22Rv1 (cell line): ENCODE measurements around the gene SBNO2.

ENCODE experiments used
- ZFX ChIP-seq: fragments of 450-650 bp; IDR thresholded peaks from 2 replicates; pipeline ENCODE4 v1.6.1; 2017; ENCODE audit warnings: antibody characterized with exemption, borderline replicate concordance
- TF ChIP-seq, protein P1 (sequence below): fragments of 450-650 bp; IDR thresholded peaks from 2 replicates; pipeline ENCODE4 v1.5.1; 2017; ENCODE audit warnings: mild to moderate bottlenecking

GRCh38 chr19:1220976-1221903 lies 47.2 kb upstream of the SBNO2 start:
- TF ChIP-seq, protein P1, sequence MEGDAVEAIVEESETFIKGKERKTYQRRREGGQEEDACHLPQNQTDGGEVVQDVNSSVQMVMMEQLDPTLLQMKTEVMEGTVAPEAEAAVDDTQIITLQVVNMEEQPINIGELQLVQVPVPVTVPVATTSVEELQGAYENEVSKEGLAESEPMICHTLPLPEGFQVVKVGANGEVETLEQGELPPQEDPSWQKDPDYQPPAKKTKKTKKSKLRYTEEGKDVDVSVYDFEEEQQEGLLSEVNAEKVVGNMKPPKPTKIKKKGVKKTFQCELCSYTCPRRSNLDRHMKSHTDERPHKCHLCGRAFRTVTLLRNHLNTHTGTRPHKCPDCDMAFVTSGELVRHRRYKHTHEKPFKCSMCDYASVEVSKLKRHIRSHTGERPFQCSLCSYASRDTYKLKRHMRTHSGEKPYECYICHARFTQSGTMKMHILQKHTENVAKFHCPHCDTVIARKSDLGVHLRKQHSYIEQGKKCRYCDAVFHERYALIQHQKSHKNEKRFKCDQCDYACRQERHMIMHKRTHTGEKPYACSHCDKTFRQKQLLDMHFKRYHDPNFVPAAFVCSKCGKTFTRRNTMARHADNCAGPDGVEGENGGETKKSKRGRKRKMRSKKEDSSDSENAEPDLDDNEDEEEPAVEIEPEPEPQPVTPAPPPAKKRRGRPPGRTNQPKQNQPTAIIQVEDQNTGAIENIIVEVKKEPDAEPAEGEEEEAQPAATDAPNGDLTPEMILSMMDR = peak; percentile 67
- TF ChIP-seq ZFX = no peak
